NK-92 (cell line): ENCODE results near the gene MAGI2.

ENCODE experiments used
- DNase-seq: peaks from one replicate; lab custom pipeline; 2025; ENCODE audit not compliant: unreplicated experiment; lab: John Stamatoyannopoulos, UW

MAGI2 gene

DNA sequence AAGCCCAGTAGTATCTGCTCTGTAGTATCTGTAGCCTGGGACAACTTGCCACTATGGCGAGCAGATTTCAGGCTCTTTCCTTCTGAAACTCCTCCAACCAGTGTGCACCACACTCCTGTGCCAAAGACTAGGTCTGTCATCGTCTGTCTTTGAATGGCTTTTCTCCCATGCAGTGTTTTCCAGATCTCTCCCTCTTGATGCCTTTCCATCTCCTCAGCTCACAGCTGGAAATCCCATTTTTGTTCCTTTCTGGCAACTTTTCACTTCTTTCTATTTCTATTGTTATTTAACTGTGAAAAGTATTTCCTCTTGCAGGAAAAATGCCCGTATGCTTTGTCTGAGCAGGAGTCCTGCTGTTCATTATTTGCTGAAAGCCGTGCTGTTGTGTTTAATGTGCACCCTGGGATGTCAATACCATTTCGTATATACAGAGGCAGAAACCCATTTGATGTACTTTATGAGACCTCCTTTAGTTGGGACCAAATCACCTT, 1281.2 kb downstream of the MAGI2 start:
- no peak for DNase-seq

DNA sequence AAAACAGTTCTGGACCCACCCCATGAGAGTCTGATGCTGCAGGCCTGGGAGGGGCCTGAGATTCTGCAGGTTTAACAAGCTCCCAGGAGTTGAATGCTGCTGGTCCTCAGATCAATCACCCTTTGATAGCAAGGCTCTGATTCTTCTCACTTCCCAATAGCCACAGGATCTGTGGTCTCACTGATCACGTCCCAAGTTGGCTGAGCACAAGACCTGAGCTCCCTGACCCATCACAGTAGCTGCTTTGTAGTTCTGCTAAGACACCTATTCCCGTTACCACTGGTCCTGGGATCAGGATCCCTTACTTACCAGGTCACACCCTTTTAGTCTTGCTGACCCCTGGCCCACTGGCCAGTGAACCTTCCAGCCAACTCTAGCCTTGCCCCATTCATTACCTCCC, 1282.1 kb downstream of the MAGI2 start:
- no peak for DNase-seq

DNA sequence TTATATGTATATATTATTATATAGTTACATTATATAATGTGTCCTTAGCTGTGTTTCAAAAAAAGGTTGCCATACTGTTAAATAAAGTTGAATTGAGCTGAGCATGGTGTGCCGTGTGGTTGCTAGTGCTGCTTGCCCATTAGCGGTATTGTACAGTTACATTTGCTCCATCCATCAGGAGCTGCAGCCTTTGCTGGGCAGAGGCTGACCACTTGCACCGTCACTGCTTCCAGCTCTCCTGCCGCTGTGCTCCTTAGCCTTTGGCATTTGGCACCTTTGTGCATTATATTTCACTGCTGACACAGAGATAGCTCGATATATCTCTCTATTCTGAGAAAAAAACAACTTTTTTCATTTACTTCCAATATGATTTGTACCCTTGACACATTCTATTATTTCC, 1282.7 kb downstream of the MAGI2 start:
- DNase-seq, result no peak

DNA sequence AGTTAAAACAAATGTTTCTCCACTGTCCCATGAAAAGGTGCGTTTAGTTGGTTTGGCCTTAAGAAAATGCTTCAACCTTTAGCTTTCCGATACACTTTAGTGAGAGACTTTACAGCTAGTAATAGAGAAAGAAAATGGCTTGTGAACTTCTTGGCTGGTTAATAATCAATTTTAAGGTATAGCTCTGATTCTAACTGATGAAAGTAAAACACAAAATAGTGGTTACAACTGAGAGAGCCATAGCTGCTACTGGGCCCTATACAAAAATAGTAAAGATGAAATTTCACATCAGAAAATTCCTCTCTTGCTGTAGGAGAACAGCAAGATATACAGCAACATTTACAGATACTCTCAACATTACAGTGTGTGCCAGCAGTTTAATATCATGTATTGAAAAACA, 1283.5 kb downstream of the MAGI2 start:
- DNase-seq, result no peak

DNA sequence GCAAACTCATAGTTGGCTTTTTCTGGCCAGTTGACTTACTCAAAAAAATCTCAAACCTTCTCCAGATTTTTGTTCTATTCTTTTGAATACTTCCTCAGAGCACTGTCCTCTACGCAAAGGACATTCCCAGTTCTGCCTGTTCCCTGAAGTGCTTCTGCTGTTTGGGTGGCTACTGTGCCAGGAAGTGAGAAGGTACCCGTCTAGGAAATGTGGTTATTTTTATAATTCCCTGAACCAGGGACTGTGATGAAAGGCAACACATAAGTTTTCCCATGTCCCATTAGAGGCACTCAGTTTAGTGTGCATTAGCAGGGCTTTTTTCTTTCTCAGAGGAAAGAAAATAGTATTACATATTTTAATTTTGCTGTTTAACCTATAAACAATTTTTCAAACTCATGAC, 1284.6 kb downstream of the MAGI2 start:
- DNase-seq, result no peak

DNA sequence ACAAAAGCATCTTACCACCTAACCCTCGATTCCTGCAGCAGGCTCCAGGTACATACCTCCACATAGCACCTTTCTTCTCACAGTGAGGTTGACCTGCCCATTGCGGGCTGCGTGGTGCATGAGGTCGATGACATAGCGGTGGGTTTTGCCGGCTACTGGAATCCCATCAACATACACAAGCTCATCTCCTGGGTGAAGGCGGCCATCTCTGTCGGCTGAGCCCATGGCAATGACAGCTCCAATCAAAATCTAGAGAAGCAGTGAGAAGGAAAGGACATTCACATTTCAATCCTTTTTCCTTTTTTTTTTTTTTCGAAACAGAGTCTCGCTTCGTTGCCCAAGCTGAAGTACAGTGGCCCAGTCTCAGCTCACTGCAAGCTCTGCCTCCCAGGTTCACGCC, 1285.6 kb downstream of the MAGI2 start:
- no peak for DNase-seq

DNA sequence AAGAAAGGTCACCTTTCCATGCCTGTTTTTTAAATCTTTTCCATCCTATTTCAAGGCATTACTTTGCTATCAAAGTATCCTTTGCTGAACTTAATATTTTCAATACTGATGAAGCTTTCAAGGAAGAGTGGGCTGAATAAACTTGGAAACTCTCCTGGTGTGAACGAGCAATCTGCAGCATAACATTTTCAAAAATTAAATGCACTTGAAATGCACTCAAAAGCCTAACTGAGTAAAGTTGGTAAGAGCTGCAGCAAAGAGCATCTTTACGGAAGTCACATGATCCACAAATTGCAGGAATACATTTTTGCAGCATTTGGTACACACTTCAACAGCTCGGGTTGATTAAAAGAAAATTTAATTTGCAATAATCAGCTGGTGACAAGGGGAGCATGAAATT, 1287.6 kb downstream of the MAGI2 start:
- DNase-seq, result no peak

DNA sequence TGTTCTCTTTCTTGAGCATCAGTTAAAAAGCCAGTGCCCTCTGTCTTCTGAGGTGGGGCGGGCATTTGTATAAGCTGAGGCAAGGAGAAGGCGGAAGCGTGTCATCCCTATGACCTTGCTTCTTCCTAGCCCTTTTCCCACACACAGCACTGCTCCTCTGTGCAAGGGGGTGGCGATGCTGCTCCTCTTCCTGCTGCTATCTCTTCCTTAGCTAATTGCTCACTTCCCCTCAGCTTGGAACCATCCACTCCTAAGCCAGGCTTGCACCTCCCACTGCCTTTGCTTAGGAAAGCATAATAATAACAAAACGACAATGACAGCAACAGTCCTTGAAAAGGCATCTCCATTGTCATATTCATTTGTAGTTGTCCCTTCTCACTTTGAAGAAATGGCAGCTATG, 1288.0 kb downstream of the MAGI2 start:
- DNase-seq, result no peak

DNA sequence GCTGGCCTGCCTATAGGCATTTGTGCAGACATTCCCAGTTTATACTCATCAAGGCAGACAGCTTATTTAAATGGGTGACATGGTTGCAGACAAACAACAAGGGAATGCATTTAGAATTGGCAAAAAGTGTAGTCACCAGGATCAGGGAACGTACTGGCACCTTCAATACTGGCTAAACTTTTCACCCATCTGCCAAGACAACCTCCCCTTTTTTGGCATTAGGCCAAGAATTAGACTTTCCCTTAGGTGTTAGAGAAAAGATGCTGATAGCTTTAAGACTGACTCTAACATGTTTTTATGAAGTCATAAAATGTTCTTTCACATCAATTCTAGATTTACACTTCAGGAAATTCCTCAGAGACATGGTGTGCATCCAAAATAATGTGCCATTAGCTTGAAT, 1289.0 kb downstream of the MAGI2 start:
- no peak for DNase-seq

DNA sequence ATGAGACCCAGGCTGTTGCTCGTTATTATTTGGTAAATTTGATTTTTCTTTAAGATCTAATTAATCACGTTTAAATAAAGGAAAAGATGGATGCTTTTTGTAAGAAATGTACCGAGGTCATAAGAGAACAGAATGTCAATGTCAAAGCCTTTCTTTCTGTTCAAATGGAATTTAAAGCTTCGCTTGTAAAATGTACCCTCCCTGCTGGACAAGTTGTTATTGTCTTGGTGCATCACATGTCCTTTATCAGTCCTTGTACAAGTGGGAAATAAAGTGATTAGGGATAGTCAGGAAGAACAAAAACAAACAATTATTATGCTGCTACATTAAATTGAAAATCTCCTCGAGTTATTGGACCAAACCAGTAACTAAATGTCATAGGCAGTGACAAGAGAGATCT, 1291.7 kb downstream of the MAGI2 start:
- DNase-seq, result no peak

DNA sequence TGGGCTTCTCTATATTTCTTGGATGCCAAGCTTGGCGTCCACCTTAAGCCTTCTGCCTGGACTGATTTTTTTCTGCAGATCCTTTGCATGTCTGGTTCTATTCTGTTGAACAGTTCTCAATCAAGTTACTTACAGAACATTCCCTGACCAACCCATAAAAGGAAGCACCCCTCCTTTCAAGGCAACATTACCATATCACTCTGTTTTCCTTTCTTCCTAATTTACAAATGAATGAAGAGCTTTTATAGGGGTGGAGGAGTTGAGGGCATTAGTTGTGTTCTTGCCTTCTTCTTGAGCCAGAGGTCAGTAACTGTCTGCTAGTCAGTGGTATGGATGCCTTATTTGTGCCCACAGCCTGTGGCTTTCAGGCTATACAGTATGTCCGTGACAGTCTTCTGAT, 1293.9 kb downstream of the MAGI2 start:
- no peak for DNase-seq

DNA sequence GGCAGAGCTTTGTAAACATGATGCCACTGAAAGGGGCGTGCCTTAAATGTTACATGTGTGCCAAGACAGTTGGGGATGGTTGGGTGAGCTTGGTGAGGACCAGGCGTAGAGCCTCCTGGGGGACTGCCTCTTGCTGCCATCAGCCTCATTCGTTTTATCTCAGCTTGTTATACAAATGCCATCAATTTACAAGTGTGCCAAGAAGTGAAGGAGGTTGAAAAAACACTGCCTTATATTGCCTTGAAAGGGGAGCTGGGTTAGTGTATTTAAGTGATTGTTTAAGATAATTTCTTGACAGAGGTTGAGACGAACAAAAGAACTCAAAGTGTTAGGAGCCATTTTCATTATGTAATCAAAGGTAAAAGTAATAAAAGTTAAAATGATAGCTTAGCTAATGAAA, 1300.2 kb downstream of the MAGI2 start:
- DNase-seq, result no peak

DNA sequence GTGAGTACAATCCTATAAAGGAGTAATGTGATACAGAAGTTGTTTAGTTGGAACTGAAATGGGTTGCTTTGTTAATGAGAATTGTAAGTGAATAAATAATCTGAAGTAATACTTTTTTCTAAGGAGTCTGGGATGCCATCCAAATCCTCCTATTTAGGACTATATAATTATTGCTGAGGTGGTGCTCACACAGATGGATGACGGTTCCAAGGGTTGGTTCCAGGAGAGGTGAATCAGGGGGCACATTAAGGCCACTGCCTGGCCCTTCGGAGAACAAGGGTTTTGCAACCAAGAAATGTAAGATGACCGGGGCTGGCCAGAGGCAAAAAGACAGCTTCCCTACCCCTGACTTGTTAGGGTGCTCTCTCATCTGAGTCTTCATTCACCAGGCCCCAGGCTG, 1302.2 kb downstream of the MAGI2 start:
- DNase-seq, result no peak

DNA sequence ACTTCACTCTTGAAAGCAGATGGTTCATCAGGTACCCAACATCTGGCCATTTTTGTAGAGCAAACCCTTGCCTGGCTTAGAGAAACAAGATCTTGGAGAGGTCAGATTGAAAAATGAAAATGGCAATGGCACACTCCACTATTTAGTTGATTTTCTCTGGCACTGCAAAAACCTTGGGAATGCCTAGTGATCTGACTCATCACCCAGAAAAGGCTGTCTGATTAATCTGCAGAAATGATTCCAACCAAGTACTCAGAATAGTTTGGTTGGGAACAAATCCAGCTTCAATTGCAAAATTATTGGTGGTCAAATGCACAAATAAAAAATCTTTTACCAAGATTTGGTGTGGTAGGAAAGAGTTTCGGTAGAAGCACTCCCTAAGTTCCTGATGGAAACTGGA, 1303.7 kb downstream of the MAGI2 start:
- no peak for DNase-seq

DNA sequence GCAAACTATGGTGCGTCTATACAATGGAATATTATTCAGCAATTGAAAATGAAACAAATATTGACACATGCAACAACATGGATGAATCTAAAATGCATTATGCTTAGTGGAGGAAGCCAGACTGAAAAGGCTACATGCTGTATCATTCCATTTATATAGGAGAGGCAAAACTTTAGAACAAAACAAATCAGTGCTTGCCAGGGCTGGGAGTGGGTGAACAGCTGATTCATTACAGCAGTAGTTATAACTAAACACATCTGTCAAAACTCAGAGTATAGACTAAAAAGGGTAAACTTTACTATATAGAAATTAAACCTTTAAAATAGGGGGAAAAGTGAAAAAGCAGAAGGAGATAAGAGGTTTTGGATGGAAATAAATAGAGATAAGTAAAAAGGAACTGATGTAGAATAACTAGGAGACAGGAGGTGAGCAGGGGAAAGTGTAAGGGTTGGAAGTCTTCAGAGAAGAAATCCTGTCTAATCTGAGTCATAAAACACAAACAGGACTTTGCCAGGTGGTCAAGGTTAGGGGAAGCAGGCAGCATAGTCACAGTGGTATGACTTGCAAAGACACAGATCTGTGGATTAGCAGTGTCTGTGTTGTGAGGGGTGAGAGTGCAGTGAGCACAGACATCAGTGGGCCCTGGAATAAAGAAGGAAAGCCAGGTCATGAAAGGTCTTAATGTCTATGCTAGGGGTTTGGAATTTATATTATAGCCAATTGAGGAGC, 1305.1 kb downstream of the MAGI2 start:
- no peak for DNase-seq

DNA sequence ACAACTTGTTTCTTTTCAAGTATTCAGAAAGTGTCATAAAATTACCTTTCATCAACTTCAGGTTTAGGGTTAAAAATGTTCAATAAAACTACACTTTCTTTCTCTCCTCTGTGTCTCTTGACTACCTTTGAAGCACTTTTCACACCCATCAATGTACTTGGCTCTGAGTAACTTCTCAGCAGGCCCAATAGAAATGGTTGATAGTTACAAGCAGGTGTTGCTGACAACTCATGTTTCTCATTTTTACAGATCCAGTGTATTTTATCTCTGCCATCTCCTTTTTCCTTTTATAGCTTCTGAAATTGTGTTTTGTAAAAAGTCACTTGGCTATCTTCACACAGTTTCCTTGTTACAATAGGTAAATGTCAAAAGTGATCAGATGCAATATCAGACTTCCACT, 1306.9 kb downstream of the MAGI2 start:
- no peak for DNase-seq

DNA sequence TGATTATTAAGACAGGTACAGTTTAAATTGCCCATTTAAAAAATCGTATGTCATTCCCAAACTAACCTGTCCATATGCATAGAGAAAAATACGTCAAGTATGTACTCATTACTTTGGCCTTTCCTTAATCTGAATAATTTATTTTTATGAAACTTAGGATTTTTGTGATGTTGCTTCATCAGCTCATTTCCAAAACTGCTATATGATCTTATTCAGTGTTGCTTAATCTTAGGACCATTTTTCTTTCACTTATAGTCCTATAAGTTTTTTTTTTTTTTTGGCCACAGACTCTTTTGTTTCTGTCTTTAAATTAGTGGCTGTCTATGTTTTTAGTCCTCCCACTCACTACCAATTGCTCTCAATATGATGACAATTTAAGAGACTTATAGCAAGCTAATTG, 1309.8 kb downstream of the MAGI2 start:
- DNase-seq, result no peak

DNA sequence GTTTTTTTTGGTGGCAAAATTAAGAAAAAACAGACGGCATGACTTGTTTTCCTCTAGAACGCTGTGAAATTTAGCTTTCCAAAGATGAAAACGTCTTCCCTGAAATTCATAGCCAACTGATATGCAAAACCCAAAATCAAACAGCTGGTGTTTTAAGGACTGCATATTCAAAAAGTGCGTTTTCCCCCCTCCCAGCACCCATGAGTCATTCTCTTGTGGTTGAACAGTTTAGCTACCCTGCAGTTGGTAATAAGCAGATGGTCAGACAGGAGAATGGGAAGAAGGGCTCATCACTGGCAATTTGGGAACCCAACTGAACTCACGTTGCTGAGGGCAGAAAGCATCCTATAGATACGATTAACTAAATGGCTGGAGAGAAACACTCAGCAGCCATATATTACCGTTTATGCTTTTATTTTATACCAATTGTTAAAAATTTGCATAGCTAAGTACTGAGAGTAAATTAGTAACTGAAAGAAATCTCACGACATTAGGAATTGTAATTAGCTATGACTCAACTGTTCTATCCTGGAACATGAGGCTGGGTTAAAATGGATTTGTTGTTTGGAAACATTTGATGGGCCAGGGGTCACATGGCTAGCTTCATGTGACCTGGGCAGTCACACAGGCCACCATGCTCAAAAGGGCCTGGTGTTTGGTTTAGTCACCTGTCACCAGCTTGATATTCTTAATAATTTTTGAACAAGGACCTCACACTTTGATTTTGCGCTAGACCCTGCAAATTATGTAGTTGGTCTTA, 1311.8 kb downstream of the MAGI2 start:
- DNase-seq, result no peak

DNA sequence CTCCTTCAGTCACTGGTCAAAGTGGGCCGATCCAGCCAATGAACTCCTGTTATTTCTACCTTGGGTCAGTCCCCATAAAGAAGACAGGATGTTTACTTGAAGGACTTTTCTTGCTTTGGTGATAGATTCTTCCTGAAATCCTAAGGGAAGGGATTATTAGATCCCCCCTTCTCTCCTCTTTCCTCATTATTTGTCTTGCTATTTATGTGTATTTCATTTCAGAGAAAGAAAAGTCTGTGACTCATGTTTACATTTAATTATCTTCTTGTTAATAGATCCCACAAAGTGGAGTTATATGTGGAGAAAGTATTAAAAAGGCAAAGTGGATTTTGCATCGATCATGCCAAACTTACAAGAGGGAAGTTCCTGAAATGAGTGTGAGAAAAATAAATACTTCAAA, 1313.4 kb downstream of the MAGI2 start:
- no peak for DNase-seq

DNA sequence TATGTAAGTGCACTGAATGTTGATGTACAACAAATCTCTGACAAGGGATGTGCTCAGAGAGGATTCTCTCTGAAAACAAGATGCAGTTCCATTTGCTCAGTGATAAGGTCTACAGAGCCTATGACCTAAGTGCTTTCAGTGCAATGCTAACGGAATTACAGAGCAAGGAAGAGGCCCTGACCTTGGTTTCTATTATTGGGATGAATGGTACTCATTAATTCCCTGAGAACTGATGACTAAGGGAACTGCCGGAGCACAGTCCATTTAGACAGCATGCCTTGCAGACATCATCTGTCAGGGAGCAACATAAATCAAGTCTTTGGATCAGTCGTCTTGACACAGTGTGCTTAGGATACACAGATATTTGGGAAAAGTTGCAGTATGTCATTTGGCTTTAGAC, 1314.1 kb downstream of the MAGI2 start:
- no peak for DNase-seq

DNA sequence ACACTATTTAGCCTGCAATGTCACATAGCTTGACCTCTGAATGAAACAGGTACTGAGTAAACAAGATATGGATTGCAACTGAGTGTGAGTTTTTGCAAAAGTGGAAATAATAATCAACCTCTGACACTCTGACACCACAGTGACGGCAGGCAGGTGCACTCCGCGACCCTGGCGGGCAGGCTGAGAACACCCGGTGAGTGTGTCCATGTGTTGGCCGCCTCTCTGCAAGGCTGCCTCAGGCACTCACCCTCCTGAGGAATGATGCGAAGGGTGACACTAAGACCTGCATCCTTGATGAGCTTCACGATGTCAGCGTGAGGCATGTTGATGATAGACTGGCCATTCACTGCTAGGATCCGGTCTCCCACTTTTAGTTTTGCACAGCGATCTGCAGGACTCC, 1318.7 kb downstream of the MAGI2 start:
- DNase-seq, result no peak

DNA sequence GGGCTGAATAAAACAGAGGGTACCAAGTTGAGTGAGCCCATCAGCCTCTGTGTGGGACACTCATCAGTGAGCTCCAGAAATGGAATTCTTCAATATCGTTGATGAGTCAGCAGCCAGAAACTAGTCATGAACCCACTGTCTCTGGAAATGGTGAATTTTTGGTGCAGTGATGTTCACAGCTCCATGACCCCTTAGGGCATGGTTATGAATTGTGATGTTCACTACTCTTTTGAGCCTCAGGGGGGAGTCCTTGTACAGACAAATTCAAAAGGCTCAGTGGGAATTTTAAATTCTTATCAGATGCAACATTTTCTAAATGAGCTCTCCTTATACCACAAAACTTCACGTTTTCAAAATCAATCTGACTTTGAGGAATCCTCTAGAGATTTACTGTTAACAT, 1319.2 kb downstream of the MAGI2 start:
- DNase-seq, result no peak
